Panc1 (cell line): ENCODE results near the gene ACOT2.

Experiments
- CTCF ChIP-seq: fragments of 450-650 bp; IDR thresholded peaks from 2 replicates; pipeline ENCODE4 v1.5.1; 2017; ENCODE audit warnings: mild to moderate bottlenecking
- POLR2AphosphoS5 ChIP-seq: IDR thresholded peaks from 2 replicates; pipeline ENCODE4 v1.6.1; 2012; ENCODE audit warnings: mild to moderate bottlenecking, low read depth, low read length, moderate library complexity
- TF ChIP-seq, protein P1 (sequence below), 2 experiments: IDR thresholded peaks; 2 replicates each; pipeline ENCODE4 v1.6.1; 2011 to 2012; ENCODE audit warnings: low read depth in 2 of 2, control low read depth in 1 of 2, low read length in 1 of 2, mild to moderate bottlenecking in 1 of 2, moderate library complexity in 1 of 2; ENCODE audit not compliant: insufficient read depth in 1 of 2

DNA sequence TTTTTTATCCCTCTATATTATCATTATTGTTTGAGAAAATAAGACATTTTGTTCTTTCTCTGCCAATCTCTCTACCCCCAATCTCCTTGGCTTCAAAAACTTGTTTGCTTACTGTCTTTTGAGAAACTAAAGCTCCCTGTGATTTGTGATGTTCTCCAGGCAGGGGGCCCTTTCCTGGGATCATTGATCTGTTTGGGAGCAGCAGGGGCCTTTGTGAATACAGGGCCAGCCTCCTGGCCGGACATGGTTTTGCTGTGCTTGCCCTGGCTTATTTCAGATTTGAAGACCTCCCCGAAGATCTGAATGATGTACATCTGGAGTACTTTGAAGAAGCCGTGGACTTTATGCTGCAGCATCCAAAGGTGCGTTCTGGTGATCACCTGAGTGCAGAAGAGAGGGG is 47.8 kb downstream of the ACOT2 start:
- TF ChIP-seq CTCF (no peak), POLR2AphosphoS5 (no peak)
- TF ChIP-seq, protein P1, sequence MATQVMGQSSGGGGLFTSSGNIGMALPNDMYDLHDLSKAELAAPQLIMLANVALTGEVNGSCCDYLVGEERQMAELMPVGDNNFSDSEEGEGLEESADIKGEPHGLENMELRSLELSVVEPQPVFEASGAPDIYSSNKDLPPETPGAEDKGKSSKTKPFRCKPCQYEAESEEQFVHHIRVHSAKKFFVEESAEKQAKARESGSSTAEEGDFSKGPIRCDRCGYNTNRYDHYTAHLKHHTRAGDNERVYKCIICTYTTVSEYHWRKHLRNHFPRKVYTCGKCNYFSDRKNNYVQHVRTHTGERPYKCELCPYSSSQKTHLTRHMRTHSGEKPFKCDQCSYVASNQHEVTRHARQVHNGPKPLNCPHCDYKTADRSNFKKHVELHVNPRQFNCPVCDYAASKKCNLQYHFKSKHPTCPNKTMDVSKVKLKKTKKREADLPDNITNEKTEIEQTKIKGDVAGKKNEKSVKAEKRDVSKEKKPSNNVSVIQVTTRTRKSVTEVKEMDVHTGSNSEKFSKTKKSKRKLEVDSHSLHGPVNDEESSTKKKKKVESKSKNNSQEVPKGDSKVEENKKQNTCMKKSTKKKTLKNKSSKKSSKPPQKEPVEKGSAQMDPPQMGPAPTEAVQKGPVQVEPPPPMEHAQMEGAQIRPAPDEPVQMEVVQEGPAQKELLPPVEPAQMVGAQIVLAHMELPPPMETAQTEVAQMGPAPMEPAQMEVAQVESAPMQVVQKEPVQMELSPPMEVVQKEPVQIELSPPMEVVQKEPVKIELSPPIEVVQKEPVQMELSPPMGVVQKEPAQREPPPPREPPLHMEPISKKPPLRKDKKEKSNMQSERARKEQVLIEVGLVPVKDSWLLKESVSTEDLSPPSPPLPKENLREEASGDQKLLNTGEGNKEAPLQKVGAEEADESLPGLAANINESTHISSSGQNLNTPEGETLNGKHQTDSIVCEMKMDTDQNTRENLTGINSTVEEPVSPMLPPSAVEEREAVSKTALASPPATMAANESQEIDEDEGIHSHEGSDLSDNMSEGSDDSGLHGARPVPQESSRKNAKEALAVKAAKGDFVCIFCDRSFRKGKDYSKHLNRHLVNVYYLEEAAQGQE (IDR thresholded peaks at IDR 0.05; ENCODE audit: insufficient read depth in 1 of 2, low read depth in 2 of 2, low read length in 1 of 2), result no peak
